ENCODE data around the gene SAA1.
A peak's percentile ranks its signal among the peaks of the same experiment; 100 is the strongest.
"Not testable (repeated sequence)": the region's sequence is repeated elsewhere in the genome, so short reads cannot be mapped to it uniquely, and the experiment has no call there.

The SAA1 gene

DNA sequence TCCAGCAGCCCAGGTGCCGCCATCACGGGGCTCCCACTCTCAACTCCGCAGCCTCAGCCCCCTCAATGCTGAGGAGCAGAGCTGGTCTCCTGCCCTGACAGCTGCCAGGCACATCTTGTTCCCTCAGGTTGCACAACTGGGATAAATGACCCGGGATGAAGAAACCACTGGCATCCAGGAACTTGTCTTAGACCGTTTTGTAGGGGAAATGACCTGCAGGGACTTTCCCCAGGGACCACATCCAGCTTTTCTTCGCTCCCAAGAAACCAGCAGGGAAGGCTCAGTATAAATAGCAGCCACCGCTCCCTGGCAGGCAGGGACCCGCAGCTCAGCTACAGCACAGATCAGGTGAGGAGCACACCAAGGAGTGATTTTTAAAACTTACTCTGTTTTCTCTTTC, at the start of gene SAA1:
Gene SAA1 (plus strand): TSS at position 316 of the 400 bp plus-strand sequence. CDS start 624 bp downstream, outside the sequence.
- DNase-seq (ENCODE audit: low read depth), result no peak

DNA sequence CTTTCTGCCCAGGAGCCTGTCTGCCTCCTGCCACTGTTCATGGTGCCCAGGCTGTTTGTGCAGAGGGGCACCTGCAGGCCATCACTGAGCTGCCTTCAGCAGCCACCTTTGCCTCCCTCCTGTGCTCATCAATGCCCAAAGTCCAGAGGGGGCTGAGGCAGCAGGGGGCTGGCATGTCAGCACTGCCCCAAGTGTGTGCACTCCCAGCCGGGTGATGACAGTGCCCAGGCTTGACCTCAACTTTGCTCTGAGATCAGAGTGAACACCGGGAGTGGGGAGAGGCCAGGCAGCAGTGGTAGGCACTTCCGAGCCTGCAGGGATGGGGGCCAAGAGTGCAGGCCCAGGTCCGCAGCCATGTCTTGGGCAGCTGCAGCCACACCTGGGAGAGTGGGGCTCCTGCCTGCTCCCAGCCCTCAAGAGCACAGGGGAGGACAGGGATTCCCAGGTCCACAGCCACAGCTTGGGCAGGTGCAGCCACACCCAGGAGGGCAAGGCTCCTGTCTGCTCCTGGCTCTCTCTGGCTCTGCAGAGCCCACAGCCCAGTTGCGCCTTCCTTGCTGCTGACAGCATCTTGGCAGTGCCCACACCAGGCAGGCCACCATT, 44.7 kb upstream of the SAA1 start:
- no peak for DNase-seq (ENCODE audit: low read depth)

DNA sequence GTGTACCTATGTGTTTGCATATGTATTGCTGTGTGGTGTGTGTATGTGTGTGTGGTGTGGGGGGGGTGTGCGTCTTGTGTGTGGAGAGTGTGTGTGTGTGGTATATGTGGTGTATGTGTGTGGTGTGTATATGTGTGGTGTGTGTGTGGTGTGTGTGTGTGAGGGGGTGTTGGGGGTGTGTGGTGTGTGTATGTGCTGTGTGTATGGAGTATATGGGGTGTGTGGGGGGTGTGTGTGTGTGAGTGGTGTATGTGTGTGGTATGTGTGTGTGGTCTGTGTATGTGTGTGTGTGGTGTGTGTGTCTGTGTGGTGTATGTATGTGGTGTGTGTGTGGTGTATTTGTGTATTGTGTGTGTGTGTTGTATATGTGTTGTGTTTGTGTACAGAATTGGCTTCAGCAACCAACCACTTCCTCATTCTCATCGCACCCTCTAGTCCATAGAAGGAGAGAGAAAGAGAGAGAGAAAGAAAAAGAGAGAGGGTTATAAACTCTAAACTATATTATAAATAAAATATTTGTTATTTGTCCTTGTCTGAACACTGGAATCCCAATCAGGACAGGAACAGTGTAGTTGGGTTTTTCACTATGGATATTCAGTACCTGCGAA, 43.1 kb upstream of the SAA1 start:
- DNase-seq (ENCODE audit: low read depth), result no peak

DNA sequence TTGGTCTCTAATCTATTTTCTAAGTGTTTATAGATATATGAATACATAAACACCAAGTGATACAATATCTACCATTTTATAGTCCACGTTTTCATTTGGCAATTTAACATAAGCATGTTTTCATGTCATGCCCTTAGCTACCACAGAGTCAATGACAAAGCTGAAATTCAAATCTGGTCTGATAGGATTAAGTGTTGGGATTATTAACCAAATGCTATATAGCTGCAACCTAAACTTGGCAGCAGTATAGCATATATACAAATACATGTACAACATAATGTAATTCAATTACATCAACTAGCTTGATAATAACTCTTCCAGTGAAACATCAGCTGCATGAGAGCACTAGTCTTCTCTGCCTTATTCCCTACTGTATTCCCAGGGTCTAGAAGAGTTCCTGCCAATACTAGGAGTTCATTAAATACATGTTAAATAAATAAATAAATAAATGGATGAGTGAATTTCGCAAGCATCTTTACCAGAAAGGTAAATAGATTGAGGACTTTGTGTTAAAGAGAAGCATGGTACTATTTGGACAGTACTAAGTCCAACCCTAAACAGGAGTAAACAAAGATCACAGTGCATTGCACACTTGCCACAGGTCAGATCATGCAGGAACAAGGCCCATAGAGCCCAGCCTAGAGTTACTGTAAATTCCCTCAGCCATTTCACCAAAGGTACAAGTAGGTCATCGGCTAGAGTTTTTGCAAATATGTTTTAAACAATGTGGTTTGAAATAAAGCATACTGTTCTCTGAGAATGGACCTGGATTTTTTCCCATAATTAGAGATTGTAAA, 42.3 kb upstream of the SAA1 start:
- DNase-seq (ENCODE audit: low read depth), result no peak

DNA sequence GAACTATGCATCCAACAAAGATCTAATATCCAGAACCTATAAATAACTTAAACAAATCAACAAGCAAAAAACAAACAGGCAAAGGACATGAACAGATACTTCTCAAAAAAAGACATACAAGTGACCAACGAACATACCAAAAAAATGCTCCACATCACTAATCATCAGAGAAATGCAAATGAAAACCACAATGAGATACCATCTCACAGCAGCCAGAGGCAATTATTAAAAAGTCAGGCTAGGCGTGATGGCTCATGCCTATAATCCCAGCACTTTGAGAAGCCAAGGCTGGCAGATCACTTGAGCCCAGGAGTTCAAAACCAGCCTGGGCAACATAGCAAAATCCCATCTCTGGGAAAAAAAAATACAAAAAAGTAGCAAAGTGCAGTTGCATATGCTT, 40.2 kb upstream of the SAA1 start:
- no peak for DNase-seq (ENCODE audit: low read depth)

DNA sequence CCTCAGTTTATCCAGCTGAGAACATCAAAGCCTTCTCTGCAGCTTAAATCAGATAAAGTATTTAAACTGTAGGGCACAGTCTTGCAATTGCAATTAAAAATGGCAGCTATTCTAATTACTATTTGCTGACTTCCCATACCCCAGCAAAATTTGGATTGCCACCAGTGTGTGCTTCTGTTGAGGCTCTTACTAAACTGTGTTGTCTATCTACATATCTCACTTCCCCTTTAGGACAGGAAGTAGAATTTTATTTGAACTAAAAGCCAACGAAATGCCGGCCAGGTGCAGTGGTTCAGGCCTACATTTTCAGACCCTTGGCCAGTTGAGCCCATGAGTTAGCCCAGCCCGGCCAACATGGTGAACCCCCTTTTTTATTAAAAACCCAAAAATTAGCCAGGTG, 36.6 kb upstream of the SAA1 start:
- DNase-seq (ENCODE audit: low read depth), result no peak

DNA sequence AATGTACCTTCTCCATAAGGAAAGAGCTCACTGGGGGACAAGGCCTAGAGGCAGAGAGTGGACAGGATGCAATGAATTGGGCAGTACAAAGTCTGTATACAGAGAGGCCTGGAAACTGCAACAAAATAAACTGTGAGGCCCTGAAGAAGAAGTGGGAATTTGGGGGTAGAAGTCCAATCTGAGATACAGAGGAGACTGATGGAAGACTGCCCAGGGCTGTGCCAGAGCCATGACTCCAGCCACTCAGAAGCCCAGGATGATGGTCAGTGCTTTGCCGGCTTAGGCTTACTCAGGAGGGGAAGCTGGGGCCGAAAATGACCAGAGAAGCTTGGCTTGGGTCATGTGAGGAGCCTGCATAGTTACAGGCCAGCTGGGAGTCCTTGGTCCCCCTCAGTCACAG, 35.2 kb upstream of the SAA1 start:
- DNase-seq (ENCODE audit: low read depth), result no peak

DNA sequence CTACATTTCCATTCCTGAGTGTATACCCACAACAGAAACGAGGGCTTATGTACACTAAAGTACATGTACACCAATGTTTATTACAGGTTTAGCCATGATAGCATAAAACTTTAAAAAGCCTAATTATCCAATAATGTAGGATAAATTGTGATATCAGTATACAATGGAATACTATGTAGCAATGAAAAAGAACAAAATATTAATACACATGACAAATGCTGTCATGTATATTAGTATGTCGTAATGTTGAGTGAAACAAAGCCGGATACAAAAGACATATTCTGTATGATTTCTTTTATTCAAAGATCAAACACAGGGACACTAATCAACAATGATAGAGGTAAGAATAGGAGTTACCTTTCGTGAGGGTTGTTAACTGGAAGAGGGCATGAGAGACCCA, 32.2 kb upstream of the SAA1 start:
- DNase-seq (ENCODE audit: low read depth), result no peak

DNA sequence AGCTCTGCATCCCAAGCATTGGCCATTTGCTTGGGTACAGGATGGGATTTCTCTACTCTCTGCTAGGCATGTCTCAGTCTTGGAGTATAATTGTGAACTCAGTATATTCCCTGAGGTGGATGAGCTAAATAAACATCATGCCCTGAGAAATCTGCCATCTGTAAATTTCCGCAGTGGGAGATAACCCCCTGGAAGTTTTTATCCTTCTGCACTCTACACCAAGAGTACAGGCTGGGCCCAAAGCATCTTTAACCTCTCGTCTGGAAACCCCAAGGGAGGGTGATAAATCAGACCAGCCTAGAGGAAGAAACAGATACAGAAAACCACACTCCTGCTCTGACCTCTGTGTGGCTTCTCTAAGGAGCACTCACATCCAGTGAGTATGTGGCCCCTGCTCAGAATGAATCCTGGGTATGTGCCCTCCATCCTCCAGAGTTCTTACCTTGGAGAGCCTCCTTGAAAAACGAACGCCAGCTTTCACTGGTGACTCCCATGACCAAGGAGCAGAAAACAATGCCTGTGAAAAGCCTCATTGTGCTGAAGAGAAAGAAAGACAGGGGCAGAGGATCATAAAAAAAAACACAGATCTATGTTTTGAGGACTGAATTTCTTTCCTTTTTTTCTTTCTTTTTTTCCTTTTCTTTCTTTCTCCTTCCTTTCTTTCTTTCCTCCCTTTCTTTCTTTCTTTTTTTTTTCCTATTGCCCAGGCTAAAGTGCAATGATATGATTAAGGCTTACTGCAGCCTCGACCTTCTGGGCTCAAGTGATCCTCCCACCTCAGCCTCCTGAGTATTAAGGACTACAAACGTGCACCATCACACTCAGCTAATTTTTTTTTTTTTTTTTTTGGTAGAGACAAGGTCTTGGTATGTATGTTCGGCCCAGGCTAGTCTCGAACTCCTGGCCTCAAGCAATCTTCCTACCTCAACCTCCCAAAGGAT, 30.4 kb upstream of the SAA1 start:
- DNase-seq (ENCODE audit: low read depth), result no peak

DNA sequence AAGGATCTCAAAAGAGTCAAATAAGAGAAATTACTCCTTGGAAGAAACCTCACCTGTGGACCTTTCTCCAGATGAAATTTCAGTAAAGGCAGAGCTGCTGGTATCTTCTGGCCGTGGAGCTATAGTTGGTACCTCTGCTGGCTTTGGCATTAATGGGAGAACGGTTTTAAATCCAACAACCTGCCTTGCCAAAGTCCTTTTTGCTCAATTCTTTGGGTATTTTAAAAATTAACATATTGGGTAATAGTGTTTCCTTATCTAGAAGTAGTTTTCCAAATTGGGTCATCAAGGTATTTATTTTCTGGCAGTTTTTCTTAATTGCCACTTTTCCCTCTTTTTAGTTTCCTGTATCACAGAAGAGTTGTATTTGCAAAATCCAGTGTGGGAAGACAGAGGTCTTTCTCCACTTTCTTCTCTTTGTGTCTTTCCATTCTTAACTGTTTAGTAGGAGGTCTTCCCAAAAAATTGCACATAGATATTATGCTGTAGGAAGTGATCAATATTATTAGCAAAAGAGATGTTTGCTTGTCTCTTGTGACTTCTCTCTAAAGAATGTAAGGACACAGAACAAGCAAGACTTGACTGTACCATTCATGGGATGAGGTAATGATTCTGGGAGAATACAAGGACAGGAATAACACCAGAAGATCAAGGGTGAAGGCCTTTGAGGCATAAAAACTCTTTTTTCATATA, 29.3 kb upstream of the SAA1 start, which contains the start of gene SAA4:
Gene SAA4 (minus strand): TSS at position 139 of the 693 bp plus-strand sequence. CDS start 876 bp downstream, outside the sequence.
- no peak for DNase-seq (ENCODE audit: low read depth)

DNA sequence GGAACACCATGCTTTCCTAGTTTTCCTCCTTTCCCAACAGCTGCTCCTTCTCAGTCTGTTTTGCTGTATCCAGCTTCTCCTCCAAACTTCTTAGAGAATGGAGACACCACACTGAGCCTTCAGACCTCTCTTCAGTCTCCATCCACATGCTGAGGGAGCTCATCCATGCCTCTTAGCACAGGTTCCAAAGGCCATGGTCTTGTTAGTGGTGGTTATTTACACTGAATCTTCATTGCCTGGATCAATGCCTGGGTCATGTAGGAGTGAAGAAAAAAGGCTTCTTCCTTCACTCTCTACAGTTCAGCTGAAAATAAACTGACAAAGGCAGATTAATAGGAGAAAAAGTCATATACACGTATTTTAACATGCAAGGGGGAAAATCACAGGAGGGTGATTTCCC, 26.4 kb upstream of the SAA1 start:
- no peak for DNase-seq (ENCODE audit: low read depth)

DNA sequence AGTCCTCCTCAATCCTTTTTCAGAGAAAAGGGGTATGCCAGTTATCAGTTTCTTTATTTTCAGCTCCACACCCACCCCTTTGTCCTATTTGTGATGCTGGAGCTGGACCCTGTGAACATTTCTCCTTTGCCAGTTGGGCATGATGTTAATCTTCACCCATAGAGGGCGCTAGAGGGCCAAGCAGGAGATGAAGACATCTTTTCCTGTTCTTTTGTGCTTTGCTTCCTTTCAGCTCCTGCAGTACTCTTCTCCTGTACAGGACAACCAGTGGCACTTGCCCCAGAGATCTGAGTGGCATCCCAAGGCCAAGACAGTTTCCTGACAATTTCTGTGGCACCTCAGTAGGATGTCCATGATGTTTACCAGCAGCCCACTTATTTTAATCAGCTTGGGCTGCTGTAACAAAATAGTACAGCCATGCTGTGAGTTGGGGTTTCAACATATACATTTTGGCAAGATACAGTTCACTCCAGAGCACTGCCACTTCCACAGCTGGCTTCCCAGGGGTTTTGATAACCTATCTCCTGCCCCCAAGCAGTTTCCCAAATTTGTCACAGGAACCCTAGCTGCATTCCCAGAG, 22.2 kb upstream of the SAA1 start:
- DNase-seq (ENCODE audit: low read depth), result peak; percentile 21

DNA sequence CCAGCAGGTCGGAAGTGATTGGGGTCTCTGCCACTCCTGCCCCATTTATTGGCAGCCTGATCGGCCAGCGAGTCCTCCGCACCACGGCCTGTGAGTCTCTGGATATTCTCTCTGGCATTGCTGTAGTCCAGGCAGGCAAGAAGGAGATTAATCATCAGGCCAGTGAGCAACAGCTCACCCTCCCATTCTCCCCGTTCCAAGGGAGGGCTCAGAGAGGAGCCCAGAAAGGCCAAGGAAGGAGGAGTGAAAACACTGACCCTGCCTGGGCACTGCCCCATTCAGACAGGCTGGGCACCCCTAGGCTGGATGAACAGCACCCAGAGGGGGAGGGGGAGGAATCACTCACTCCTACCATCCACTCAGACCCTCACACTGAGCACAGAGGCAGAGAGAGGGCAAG, 20.7 kb upstream of the SAA1 start:
- no peak for DNase-seq (ENCODE audit: low read depth)

DNA sequence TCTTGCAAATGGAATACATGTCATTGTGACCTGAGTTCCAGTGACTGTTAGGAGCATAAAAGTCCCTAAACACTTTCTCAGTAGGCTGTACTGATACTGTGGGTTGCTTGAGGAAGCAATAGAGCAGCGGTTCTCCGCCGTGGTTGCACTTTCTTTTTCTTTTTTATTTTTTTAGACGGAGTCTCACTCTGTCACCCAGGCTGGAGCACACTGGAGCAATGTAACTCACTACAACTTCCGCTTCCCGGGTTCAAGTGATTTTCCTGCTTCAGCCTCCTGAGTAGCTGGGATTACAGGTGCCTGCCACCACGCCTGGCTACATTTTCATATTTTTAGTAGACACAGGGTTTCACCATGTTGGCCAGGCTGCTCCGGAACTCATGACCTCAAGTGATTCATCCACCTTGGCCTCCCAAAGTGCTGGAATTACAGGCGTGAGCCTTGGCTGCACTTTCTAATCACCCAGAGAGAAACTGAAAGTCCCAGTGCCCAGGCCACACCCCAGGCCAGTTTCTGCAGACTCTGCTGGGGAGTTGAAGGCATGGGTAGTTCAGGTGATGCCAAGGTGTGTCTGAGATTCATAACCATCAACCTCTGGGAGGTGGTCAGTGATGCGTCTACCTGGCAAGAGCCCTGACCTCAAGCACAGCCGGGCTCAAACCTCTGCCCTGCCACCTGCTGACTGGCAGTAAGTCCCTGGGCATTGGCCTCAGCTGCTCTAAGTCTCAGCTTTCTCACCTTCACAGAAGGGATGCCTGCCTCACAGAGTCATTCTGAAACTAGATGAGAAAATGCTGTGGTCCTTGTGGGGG, 19.5 kb upstream of the SAA1 start:
- DNase-seq (ENCODE audit: low read depth), result not testable (repeated sequence)

DNA sequence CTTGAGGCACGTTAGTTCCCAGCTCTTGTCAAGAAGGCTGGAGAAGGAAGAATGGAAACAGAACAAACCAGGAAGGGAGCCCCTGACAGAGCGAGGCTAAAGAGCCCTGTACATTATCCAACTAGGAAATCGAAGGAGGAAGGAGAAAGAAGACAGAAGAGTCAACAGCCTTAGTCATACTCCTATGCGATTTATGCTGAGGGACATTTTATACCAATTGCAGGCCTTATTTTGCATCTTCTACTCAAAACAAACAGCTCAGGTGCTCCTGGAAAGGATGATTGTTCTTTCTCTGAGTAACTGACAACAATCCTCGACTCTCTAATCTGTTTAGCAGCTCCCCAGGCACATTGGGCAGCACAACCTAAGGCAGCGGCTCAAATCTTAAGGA, 18.9 kb upstream of the SAA1 start:
- DNase-seq (ENCODE audit: low read depth), result not testable (repeated sequence)

DNA sequence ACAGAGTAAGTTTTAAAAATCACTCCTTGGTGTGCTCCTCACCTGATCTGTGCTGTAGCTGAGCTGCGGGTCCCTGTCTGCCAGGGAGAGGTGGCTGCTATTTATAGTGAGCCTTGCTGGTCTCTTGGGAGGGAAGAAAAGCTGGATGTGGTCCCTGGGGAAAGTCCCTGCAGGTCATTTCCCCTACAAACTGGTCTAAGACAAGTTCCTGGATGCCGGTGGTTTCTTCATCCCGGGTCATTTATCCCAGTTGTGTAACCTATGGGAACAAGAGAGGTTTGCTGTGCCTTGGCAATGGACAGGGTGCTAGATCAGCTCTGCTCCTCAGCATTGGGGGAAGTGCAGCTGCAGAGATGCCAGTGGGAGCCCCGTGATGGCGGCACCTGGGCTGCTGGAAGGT, 17.5 kb upstream of the SAA1 start, which contains the start of gene SAA2:
Gene SAA2 (minus strand): TSS at position 108 of the 400 bp plus-strand sequence. CDS start 657 bp downstream, outside the sequence.
- no peak for DNase-seq (ENCODE audit: low read depth)

DNA sequence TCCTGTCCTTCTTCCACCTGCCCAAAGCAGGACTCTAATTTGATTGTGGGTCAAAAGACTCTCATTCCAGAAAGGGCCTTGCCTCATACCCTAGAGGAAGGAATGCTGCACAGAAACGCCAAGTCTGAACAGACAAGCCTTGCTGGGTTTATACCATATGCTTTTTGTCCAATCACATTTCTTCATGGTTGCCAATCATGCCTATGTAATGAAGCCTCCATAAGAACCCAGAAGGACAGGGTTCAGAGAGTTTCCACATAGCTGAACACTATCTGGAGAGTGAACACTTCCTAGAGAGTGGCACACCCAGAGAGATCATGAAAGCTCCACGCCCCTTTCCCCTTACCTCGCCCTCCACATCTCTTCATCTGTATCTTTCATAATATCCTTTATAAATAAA, 12.8 kb upstream of the SAA1 start:
- no peak for DNase-seq (ENCODE audit: low read depth)

DNA sequence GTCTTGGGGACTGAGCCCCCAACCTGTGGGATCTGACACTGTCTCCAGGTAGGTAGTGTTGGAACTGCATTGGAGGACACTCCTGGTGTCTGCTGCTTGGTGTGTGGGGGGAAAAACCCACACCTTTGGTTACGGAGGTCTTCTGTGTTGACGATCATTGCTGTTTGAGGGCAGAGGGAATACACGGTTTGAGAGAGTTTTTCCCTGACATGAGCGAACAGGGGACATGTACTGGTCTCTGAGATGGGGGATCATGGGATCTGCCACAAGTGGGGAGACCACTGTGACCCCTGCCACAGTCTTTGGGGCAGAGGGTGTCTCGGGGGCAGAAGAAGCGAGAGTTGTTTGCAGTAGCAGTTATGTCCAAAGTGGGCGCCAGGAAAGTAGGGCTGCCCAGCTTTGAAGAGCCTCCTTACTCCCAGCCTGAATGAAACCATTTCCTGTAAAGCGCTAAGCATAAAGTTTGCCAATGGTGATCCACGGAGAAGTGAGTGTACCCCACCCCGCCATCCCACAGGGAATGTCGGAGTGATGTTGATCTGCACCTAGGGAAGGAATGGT, 12.2 kb upstream of the SAA1 start:
- no peak for DNase-seq (ENCODE audit: low read depth)

DNA sequence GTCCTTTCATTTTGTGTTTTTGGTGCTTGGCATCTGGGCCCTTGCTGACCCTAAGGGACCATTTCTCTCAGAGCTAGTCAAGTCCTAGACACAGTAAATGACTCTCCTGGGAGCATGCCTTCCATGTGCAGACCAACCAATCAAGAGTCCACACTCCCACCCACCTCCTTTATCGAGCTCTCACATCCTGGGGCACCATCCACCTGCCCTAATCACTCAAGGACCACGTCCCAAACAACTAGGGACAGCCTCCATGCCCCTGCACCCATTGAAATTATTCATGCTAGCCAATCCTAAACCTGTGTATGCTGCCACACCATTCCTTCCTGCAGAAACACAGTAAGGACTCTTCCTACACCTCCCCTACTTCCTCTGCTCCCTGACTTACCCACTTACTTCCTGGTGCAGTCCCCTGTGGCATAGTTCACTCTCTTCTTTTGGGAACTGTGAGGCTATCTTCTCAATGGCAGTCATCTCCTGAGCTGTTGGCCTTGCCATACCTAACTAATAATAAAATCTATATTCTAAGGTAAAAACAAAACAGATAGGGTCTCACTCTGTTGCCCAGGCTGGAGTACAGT, 11.2 kb upstream of the SAA1 start:
- no peak for DNase-seq (ENCODE audit: low read depth)
